ENCODE measurements around the gene CALHM5.

DNA sequence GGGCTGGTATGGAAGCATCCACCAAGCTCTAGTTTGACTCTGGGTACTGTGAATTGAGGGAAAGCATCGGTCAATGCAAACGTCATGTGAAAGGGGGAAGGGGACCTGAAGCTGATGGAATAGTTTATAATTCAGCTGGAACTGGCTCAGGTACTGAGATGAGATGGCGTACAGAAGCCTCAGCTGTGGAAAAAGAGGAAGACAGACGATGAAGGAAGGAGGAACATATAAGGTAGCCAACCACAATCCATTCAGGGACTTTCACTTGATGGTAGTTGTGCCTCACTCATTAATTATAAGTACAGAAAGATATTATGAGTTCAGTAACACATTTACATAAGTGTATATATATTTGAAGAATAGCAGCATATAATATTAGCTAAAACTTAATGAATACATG lies 2.7 kb downstream of the CALHM5 start:
- TF ChIP-seq, protein P1, sequence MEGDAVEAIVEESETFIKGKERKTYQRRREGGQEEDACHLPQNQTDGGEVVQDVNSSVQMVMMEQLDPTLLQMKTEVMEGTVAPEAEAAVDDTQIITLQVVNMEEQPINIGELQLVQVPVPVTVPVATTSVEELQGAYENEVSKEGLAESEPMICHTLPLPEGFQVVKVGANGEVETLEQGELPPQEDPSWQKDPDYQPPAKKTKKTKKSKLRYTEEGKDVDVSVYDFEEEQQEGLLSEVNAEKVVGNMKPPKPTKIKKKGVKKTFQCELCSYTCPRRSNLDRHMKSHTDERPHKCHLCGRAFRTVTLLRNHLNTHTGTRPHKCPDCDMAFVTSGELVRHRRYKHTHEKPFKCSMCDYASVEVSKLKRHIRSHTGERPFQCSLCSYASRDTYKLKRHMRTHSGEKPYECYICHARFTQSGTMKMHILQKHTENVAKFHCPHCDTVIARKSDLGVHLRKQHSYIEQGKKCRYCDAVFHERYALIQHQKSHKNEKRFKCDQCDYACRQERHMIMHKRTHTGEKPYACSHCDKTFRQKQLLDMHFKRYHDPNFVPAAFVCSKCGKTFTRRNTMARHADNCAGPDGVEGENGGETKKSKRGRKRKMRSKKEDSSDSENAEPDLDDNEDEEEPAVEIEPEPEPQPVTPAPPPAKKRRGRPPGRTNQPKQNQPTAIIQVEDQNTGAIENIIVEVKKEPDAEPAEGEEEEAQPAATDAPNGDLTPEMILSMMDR (conservative IDR thresholded peaks at IDR 0.05; ENCODE audit: low read depth, low read length), result no peak
- no peak for TF ChIP-seq EZH2 (IDR thresholded peaks at IDR 0.05; ENCODE audit: low read length, unreplicated experiment)
- no peak for TF ChIP-seq EZH2phosphoT487 (IDR thresholded peaks at IDR 0.05; ENCODE audit: borderline replicate concordance, low read length)

Data from PC-3 (cell line).